CD4-positive, alpha-beta memory T cell (primary cell): ENCODE results near the gene PPM1H. TPM values are rescaled to one million over a fixed set of nuclear protein-coding genes. Genes with fewer than 3 reads are reported as not detected.

Source experiments
- CTCF ChIA-PET: fragments of 350-600 bp; sonication (Branson Sonifier 250); formaldehyde crosslinking; loops from one replicate; lab custom pipeline; 2021; ENCODE audit warnings: inconsistent platforms; ENCODE audit not compliant: partially characterized antibody; lab: Charles Lee
- POLR2A ChIA-PET: fragments of 350-600 bp; sonication (Branson Sonifier 250); formaldehyde crosslinking; loops from one replicate; lab custom pipeline; 2021; ENCODE audit not compliant: partially characterized antibody; lab: Charles Lee
- DNase-seq, 5 donors: peaks; one replicate each; pipeline versions ENCODE4 v3.0.0 to v3.0.0-alpha.2; 2020 to 2022; ENCODE audit warnings: mixed read lengths in 1 of 5
- H3K27ac ChIP-seq: one replicate; pipeline ENCODE4 v1.7.0; 2013; ENCODE audit warnings: low read depth, low read length
- H3K27me3 ChIP-seq: 2 replicates; pipeline ENCODE4 v1.7.0; 2013; ENCODE audit warnings: mild to moderate bottlenecking, low read length, moderate library complexity; ENCODE audit not compliant: insufficient read depth
- H3K36me3 ChIP-seq: 2 replicates; pipeline ENCODE4 v1.7.0; 2013; ENCODE audit warnings: mild to moderate bottlenecking, low read length, moderate library complexity; ENCODE audit not compliant: insufficient read depth
- H3K4me1 ChIP-seq: 2 replicates; pipeline ENCODE4 v1.7.0; 2013; ENCODE audit warnings: mild to moderate bottlenecking, low read length, moderate library complexity; ENCODE audit not compliant: insufficient read depth
- H3K4me3 ChIP-seq, 2 donors: one replicate each; pipeline ENCODE4 v1.7.0; 2013; ENCODE audit warnings: low read length in 2 of 2, mild to moderate bottlenecking in 1 of 2
- H3K9me3 ChIP-seq, 2 donors: one replicate each; pipeline ENCODE4 v1.7.0; 2013; ENCODE audit warnings: low read length in 2 of 2, control low read depth in 1 of 2; ENCODE audit not compliant: control insufficient read depth in 1 of 2
- H3K27ac Mint-ChIP-seq, 7 donors: one replicate each; pipeline ENCODE4 v1.8.0; 2020 to 2021; ENCODE audit warnings: mixed read lengths in 7 of 7, mild to moderate bottlenecking in 6 of 7, inconsistent platforms in 3 of 7, moderate library complexity in 3 of 7
- H3K27me3 Mint-ChIP-seq, 2 donors: one replicate each; pipeline ENCODE4 v1.8.0; 2020 to 2021; ENCODE audit warnings: mixed read lengths in 2 of 2
- H3K36me3 Mint-ChIP-seq, 2 donors: one replicate each; pipeline ENCODE4 v1.8.0; 2020 to 2021; ENCODE audit warnings: mixed read lengths in 2 of 2, inconsistent platforms in 1 of 2, mild to moderate bottlenecking in 1 of 2
- H3K4me1 Mint-ChIP-seq, 4 donors: one replicate each; pipeline ENCODE4 v1.8.0; 2020 to 2021; ENCODE audit warnings: mixed read lengths in 4 of 4, mild to moderate bottlenecking in 1 of 4
- H3K4me3 Mint-ChIP-seq, 8 donors: one replicate each; pipeline ENCODE4 v1.8.0; 2020 to 2021; ENCODE audit warnings: mixed read lengths in 8 of 8, mild to moderate bottlenecking in 7 of 8, moderate library complexity in 6 of 8, inconsistent platforms in 3 of 8
- H3K9me3 Mint-ChIP-seq, 8 donors: one replicate each; pipeline ENCODE4 v1.8.0; 2020 to 2021; ENCODE audit warnings: mixed read lengths in 8 of 8, mild to moderate bottlenecking in 5 of 8, inconsistent platforms in 3 of 8, moderate library complexity in 1 of 8
- intact Hi-C: fragments of 100-400 bp; cut with micrococcal nuclease; formaldehyde crosslinking; loops from one replicate; pipeline ENCODE4 v1.15.1; 2023
- polyA plus RNA-seq, 2 donors: library from polyadenylated mRNA; unstranded; fragments of 300-500 nt; fragmentation: Illumina TruSeq; gene quantifications; one replicate each; pipeline ENCODE4 v1.2.3, GENCODE V29; 2021
- total RNA-seq, 2 experiments: library from RNA; stranded (reverse); gene quantifications; one replicate each; pipeline ENCODE4 v1.2.3, GENCODE V29; 2021

Gene PPM1H
- total and polyA plus RNA-seq, 4 experiments from 2014 or later, result 0.06 to 0.14 TPM; not detected in 2

- Mint-ChIP-seq H3K4me1 (no peaks in the 10 kb centered on the region), H3K9me3 (peaks cover 0 to 4% (median 0%) of the 10 kb centered on the region in 8 donors), H3K27ac (no peak overlapping the region), H3K27me3 (peaks cover 5 to 10% of the 10 kb centered on the region in 2 donors), H3K4me3 (no peak overlapping the region), H3K36me3 (no peaks in the 10 kb centered on the region)
- Histone ChIP-seq H3K27ac (no peak overlapping the region), H3K4me3 (no peak overlapping the region), H3K9me3 (no peaks in the 10 kb centered on the region), H3K4me1 (no peaks in the 10 kb centered on the region), H3K27me3 (no peaks in the 10 kb centered on the region), H3K36me3 (no peaks in the 10 kb centered on the region)
- ChIA-PET CTCF (no interaction called here), POLR2A (no interaction called here)
- intact Hi-C loops, result no loop called here
- no peak for DNase-seq
Observed at GRCh38 chr12:62839869-62840660, 94.9 kb downstream of the PPM1H start.

GRCh38 chr12:62834971-62835547 is 99.9 kb downstream of the PPM1H start:
- Mint-ChIP-seq H3K27ac (no peak overlapping the region), H3K9me3 (peaks cover 0 to 3% (median 0%) of the 10 kb centered on the region in 8 donors), H3K27me3 (peaks cover 4 to 7% of the 10 kb centered on the region in 2 donors), H3K36me3 (no peaks in the 10 kb centered on the region), H3K4me1 (no peaks in the 10 kb centered on the region), H3K4me3 (no peak overlapping the region)
- Histone ChIP-seq H3K27me3 (no peaks in the 10 kb centered on the region), H3K9me3 (no peaks in the 10 kb centered on the region), H3K27ac (no peak overlapping the region), H3K4me1 (no peaks in the 10 kb centered on the region), H3K36me3 (no peaks in the 10 kb centered on the region), H3K4me3 (no peak overlapping the region)
- POLR2A ChIA-PET, result no interaction called here
- intact Hi-C loops, result no loop called here
- no peak for DNase-seq
- CTCF ChIA-PET, result interaction anchor here (1.4 kb wide), 1 partner anchor 22 kb away, joined by 3 read pairs; no protein-coding TSS in a partner anchor

- no peak overlapping the region for H3K4me3 Mint-ChIP-seq
- Histone ChIP-seq H3K27me3 (no peaks in the 10 kb centered on the region), H3K27ac (no peak overlapping the region), H3K4me3 (no peak overlapping the region), H3K36me3 (no peaks in the 10 kb centered on the region), H3K4me1 (no peaks in the 10 kb centered on the region), H3K9me3 (no peaks in the 10 kb centered on the region)
- DNase-seq, result no peak
- no peaks in the 10 kb centered on the region for H3K4me1 Mint-ChIP-seq
- H3K27me3 Mint-ChIP-seq, result peaks cover 4 to 7% of the 10 kb centered on the region in 2 donors
- ChIA-PET POLR2A (no interaction called here), CTCF (interaction anchor here (1.4 kb wide), 1 partner anchor 21 kb away, joined by 3 read pairs; no protein-coding TSS in a partner anchor)
- intact Hi-C loops, result no loop called here
- no peaks in the 10 kb centered on the region for H3K36me3 Mint-ChIP-seq
- H3K9me3 Mint-ChIP-seq, result peaks cover 0 to 3% (median 0%) of the 10 kb centered on the region in 8 donors
- no peak overlapping the region for H3K27ac Mint-ChIP-seq
Observed at GRCh38 chr12:62834406-62834805, 100.5 kb downstream of the PPM1H start.

GRCh38 chr12:62833634-62834033 is 101.3 kb downstream of the PPM1H start:
- H3K36me3 Mint-ChIP-seq, result no peaks in the 10 kb centered on the region

GRCh38 chr12:62832558-62832957 is 102.4 kb downstream of the PPM1H start:
- no peaks in the 10 kb centered on the region for H3K4me1 ChIP-seq
- POLR2A ChIA-PET, result no interaction called here
- no peaks in the 10 kb centered on the region for H3K9me3 Mint-ChIP-seq
- no peak overlapping the region for H3K27ac Mint-ChIP-seq
- H3K4me1 Mint-ChIP-seq, result no peaks in the 10 kb centered on the region
- H3K27me3 ChIP-seq, result no peaks in the 10 kb centered on the region
- no peak overlapping the region for H3K27ac ChIP-seq
- no peaks in the 10 kb centered on the region for H3K36me3 Mint-ChIP-seq
- H3K4me3 ChIP-seq, result no peak overlapping the region
- no peak for DNase-seq
- H3K4me3 Mint-ChIP-seq, result no peak overlapping the region
- peaks cover 0 to 2% of the 10 kb centered on the region in 2 donors for H3K27me3 Mint-ChIP-seq
- H3K9me3 ChIP-seq, result no peaks in the 10 kb centered on the region
- H3K36me3 ChIP-seq, result no peaks in the 10 kb centered on the region
- CTCF ChIA-PET, result no interaction called here
- intact Hi-C loops, result no loop called here

More at GRCh38 chr12:62833634-62834033, 101.3 kb downstream of the PPM1H start:
- DNase-seq, result no peak
- H3K36me3 ChIP-seq, result no peaks in the 10 kb centered on the region
- Mint-ChIP-seq H3K27ac (no peak overlapping the region), H3K9me3 (no peaks in the 10 kb centered on the region), H3K4me3 (no peak overlapping the region), H3K4me1 (no peaks in the 10 kb centered on the region), H3K27me3 (peaks cover 4 to 5% of the 10 kb centered on the region in 2 donors)
- CTCF ChIA-PET, result no interaction called here
- no peaks in the 10 kb centered on the region for H3K27me3 ChIP-seq
- no peaks in the 10 kb centered on the region for H3K4me1 ChIP-seq
- no peaks in the 10 kb centered on the region for H3K9me3 ChIP-seq
- H3K4me3 ChIP-seq, result no peak overlapping the region
- POLR2A ChIA-PET, result no interaction called here
- H3K27ac ChIP-seq, result no peak overlapping the region
- intact Hi-C loops, result no loop called here

- Mint-ChIP-seq H3K27ac (no peak overlapping the region), H3K4me3 (no peak overlapping the region), H3K36me3 (no peaks in the 10 kb centered on the region), H3K9me3 (no peaks in the 10 kb centered on the region), H3K27me3 (peaks cover 0 to 2% of the 10 kb centered on the region in 2 donors), H3K4me1 (no peaks in the 10 kb centered on the region)
- H3K36me3 ChIP-seq, result no peaks in the 10 kb centered on the region
- H3K27ac ChIP-seq, result no peak overlapping the region
- ChIA-PET POLR2A (no interaction called here), CTCF (no interaction called here)
- no peaks in the 10 kb centered on the region for H3K27me3 ChIP-seq
- H3K9me3 ChIP-seq, result no peaks in the 10 kb centered on the region
- no peak overlapping the region for H3K4me3 ChIP-seq
- intact Hi-C loops, result no loop called here
- no peak for DNase-seq
- H3K4me1 ChIP-seq, result no peaks in the 10 kb centered on the region
Observed at GRCh38 chr12:62832027-62832426, 102.9 kb downstream of the PPM1H start.

- Mint-ChIP-seq H3K4me1 (no peaks in the 10 kb centered on the region), H3K36me3 (no peaks in the 10 kb centered on the region), H3K27me3 (peaks cover 2 to 3% of the 10 kb centered on the region in 2 donors), H3K4me3 (no peak overlapping the region), H3K9me3 (peaks cover 0 to 2% (median 0%) of the 10 kb centered on the region in 8 donors), H3K27ac (no peak overlapping the region)
- H3K36me3 ChIP-seq, result no peaks in the 10 kb centered on the region
- intact Hi-C loops, result no loop called here
- no peaks in the 10 kb centered on the region for H3K9me3 ChIP-seq
- no peak for DNase-seq
- no peak overlapping the region for H3K4me3 ChIP-seq
- no peaks in the 10 kb centered on the region for H3K4me1 ChIP-seq
- POLR2A ChIA-PET, result no interaction called here
- no peaks in the 10 kb centered on the region for H3K27me3 ChIP-seq
- no peak overlapping the region for H3K27ac ChIP-seq
- CTCF ChIA-PET, result no interaction called here
Observed at GRCh38 chr12:62827855-62828254, 107.1 kb downstream of the PPM1H start.
